ENCODE data around the gene TTLL7.

- TF ChIP-seq, protein P1, sequence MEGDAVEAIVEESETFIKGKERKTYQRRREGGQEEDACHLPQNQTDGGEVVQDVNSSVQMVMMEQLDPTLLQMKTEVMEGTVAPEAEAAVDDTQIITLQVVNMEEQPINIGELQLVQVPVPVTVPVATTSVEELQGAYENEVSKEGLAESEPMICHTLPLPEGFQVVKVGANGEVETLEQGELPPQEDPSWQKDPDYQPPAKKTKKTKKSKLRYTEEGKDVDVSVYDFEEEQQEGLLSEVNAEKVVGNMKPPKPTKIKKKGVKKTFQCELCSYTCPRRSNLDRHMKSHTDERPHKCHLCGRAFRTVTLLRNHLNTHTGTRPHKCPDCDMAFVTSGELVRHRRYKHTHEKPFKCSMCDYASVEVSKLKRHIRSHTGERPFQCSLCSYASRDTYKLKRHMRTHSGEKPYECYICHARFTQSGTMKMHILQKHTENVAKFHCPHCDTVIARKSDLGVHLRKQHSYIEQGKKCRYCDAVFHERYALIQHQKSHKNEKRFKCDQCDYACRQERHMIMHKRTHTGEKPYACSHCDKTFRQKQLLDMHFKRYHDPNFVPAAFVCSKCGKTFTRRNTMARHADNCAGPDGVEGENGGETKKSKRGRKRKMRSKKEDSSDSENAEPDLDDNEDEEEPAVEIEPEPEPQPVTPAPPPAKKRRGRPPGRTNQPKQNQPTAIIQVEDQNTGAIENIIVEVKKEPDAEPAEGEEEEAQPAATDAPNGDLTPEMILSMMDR (IDR thresholded peaks at IDR 0.05): peak; percentile 31 to 71 (median 52)
- TF ChIP-seq POLR2AphosphoS5 (IDR thresholded peaks at IDR 0.05) (no peak), POLR2A (IDR thresholded peaks at IDR 0.05) (no peak)
Measured at GRCh38 chr1:83931658-83932253, 67.2 kb downstream of the TTLL7 start.
